Activated T-cell treated with anti-CD3 and anti-CD28 coated beads, Interleukin-2, amount 50 U/mL, for 72 hours (primary cell): ENCODE results near the gene SCMH1. TPM values are rescaled to one million over a fixed set of nuclear protein-coding genes. Genes with fewer than 3 reads are reported as not detected.
A peak's percentile ranks its signal among the peaks of the same experiment; 100 is the strongest.

Experiments used
- ATAC-seq, 2 donors: fragments of 150-1000 bp; cut with Tn5 transposase; replicated peaks in 1 of 2; 2 replicates each; pipeline ENCODE4 v1.10.0; 2021; ENCODE audit warnings: moderate library complexity in 2 of 2, mild to moderate bottlenecking in 1 of 2
- DNase-seq, 2 donors: peaks; one replicate each; pipeline ENCODE4 v3.0.0; 2021 to 2022; ENCODE audit warnings: mixed read lengths in 1 of 2
- H3K27ac Mint-ChIP-seq: one replicate; pipeline ENCODE4 v1.8.0; 2022; ENCODE audit warnings: mild to moderate bottlenecking, moderate library complexity, mixed read lengths
- H3K27me3 Mint-ChIP-seq: one replicate; pipeline ENCODE4 v1.8.0; 2022; ENCODE audit warnings: low read depth, mixed read lengths
- H3K36me3 Mint-ChIP-seq, 2 donors: one replicate each; pipeline ENCODE4 v1.8.0; 2022; ENCODE audit warnings: mixed read lengths in 2 of 2, mild to moderate bottlenecking in 1 of 2; ENCODE audit not compliant: insufficient read depth in 2 of 2
- H3K4me1 Mint-ChIP-seq: one replicate; pipeline ENCODE4 v1.8.0; 2022; ENCODE audit warnings: low read depth, mixed read lengths
- H3K4me3 Mint-ChIP-seq, 2 donors: one replicate each; pipeline ENCODE4 v1.8.0; 2022; ENCODE audit warnings: mild to moderate bottlenecking in 2 of 2, mixed read lengths in 2 of 2, moderate library complexity in 2 of 2
- H3K9me3 Mint-ChIP-seq, 2 donors: one replicate each; pipeline ENCODE4 v1.8.0; 2022; ENCODE audit warnings: mixed read lengths in 2 of 2
- total RNA-seq, 2 donors: library from RNA; stranded (reverse); gene quantifications; one replicate each; pipeline ENCODE4 v1.2.3, GENCODE V29; 2022

SCMH1 gene
- total RNA-seq, 2 donors from 2014 or later, result 28.5 to 28.8 TPM

DNA sequence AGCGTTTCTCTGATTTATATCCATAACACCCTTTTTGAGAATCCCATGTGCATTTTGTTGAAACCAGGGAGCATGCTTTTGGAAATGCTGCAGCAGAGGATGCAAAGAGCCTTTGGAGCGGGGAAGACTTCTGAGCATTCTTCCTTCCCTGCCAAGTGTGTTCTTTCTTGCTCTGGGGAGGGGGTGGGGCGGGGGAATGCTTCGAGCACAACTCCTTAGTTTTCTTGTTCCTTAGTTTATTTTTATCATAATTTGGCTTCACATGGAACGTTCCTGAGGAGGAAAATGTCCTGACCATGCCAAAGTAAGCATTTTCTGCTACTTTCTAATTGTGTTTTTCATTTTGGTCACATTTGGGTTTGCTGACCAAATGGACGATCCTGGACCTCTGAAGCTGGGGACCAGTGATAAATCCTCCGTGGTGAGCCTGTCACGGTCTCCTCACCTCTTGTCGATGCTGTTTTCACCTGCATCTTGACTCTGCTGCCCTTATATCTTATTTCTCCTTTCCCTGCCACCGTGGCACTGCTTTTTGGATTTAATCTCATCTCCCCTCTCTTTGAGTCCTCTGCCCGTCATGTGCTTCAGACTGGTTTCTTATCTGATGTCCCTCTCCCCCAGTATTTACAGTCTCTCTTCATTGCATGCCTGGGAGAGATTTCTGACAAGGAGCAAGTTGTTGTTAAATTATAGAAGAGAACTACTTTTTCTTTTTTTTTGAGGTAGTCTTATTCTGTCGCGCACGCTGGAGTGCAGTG lies 260.2 kb downstream of the SCMH1 start:
- no peak for ATAC-seq
- Mint-ChIP-seq H3K27me3 (no peaks in the 10 kb centered on the region), H3K4me1 (peaks cover 67% of the 10 kb centered on the region), H3K27ac (no peak overlapping the region), H3K9me3 (no peaks in the 10 kb centered on the region), H3K36me3 (peaks cover 19 to 31% of the 10 kb centered on the region in 2 donors), H3K4me3 (peak overlapping the region; percentile 87 to 88)
- DNase-seq, result no peak

- Mint-ChIP-seq H3K4me3 (peak overlapping the region; percentile 87 to 88), H3K27ac (peak overlapping the region; percentile 74), H3K27me3 (no peaks in the 10 kb centered on the region), H3K9me3 (no peaks in the 10 kb centered on the region), H3K4me1 (peaks cover 58% of the 10 kb centered on the region), H3K36me3 (peaks cover 13 to 22% of the 10 kb centered on the region in 2 donors)
- DNase-seq (peak; percentile 61 to 62), ATAC-seq (peak; percentile 3 to 15)
Observed at GRCh38 chr1:40980453-40981121, 261.5 kb downstream of the SCMH1 start.

DNA sequence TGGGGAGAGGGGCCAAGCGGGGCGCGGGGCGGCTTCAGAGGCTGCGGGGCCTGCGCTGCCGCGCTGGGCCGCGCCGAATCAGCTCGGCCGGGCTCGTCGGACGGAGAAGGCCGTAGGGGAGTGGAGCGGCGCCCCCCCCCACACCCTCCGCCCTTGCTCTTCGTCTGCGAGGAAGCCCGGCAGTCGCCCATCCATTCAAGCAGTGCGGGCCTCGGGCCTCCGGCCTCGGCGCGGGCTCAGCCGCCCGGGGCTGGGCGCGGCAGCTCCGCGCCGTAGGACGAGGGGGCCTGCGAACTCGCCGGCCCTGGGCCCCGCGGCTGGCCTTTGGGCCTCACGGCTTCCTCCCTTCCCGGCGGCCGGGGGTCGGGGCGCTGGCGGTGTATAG lies 262.0 kb downstream of the SCMH1 start:
- DNase-seq, result no peak
- Mint-ChIP-seq H3K36me3 (peaks cover 13 to 18% of the 10 kb centered on the region in 2 donors), H3K27me3 (no peaks in the 10 kb centered on the region), H3K4me1 (peaks cover 53% of the 10 kb centered on the region), H3K4me3 (peak overlapping the region; percentile 87 to 88), H3K27ac (peak overlapping the region; percentile 74), H3K9me3 (no peaks in the 10 kb centered on the region)
- ATAC-seq, result peak; percentile 17 to 18

- H3K36me3 Mint-ChIP-seq, result peaks cover 11 to 15% of the 10 kb centered on the region in 2 donors
- H3K4me3 Mint-ChIP-seq, result peak within 1 kb of the TSS; percentile 87 to 88
- peaks cover 47% of the 10 kb centered on the region for H3K4me1 Mint-ChIP-seq
- peak; percentile 86 to 87 for ATAC-seq
- H3K9me3 Mint-ChIP-seq, result no peaks in the 10 kb centered on the region
- H3K27ac Mint-ChIP-seq, result peak within 1 kb of the TSS; percentile 78
- peak; percentile 96 to 97 for DNase-seq
- no peaks in the 10 kb centered on the region for H3K27me3 Mint-ChIP-seq
Observed at GRCh38 chr1:40979241-40980067, 262.7 kb downstream of the SCMH1 start, which contains the start of gene CTPS1. TSS of gene CTPS1 (plus strand) at chr1:40979696. CDS start at chr1:40983291, 3,595 bp downstream.

GRCh38 chr1:40978886-40979240 lies 263.2 kb downstream of the SCMH1 start:
- H3K36me3 Mint-ChIP-seq, result peaks cover 8 to 10% of the 10 kb centered on the region in 2 donors
- no peak for ATAC-seq
- no peak for DNase-seq
- H3K27me3 Mint-ChIP-seq, result no peaks in the 10 kb centered on the region
- peaks cover 47% of the 10 kb centered on the region for H3K4me1 Mint-ChIP-seq
- no peaks in the 10 kb centered on the region for H3K9me3 Mint-ChIP-seq
- peak overlapping the region; percentile 83 to 84 for H3K4me3 Mint-ChIP-seq
- H3K27ac Mint-ChIP-seq, result no peak overlapping the region

DNA sequence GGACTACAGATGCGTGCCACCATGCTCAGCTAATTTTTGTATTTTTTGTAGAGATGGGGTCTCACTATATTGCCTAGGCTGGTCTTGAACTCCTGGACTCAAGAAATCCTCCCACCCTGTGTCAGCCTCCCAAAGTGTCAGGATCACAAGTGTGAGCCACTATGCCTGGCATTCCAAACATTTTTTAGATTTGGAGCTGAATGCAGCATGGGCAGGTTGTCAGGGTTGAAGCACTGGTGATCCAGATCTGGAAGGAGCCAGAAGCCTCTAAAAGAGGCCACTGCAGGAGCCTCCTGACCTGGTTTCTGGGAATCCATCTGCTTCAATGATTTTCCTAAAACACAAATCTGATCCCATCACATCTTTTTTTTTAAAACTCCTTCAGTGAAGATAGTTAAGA lies 264.4 kb downstream of the SCMH1 start:
- Mint-ChIP-seq H3K4me3 (no peak overlapping the region), H3K36me3 (peaks cover 2 to 7% of the 10 kb centered on the region in 2 donors), H3K9me3 (no peaks in the 10 kb centered on the region), H3K27ac (no peak overlapping the region), H3K4me1 (peaks cover 39% of the 10 kb centered on the region), H3K27me3 (no peaks in the 10 kb centered on the region)
- DNase-seq (no peak), ATAC-seq (no peak)

Other genes with a start within 250 kb of the SCMH1 start
- under 1 TPM; 0.35 to 0.53 TPM for gene SLFNL1, start 220.6 kb downstream of the SCMH1 start, total RNA-seq
- under 1 TPM; 0.19 to 0.21 TPM for gene FOXO6, start 119.1 kb upstream of the SCMH1 start, total RNA-seq
- gene EDN2, start 242.4 kb upstream of the SCMH1 start, total RNA-seq, result not detected